Measurements from ENCODE around the gene SBK1. TPM values are rescaled to one million over a fixed set of nuclear protein-coding genes. Genes with fewer than 3 reads are reported as not detected.

The SBK1 gene
- total and polyA plus RNA-seq, 10 of the 15 experiments (the other 5 are each of a cell fraction or from before 2014, with no cell fraction given), result 0.04 to 0.26 (median 0.06) TPM; not detected in 4

GRCh38 chr16:28283173-28283572, 9.2 kb upstream of the SBK1 start:
- in situ Hi-C loops (cut with MboI), result no loop called here
- BruUV-seq (replicated peaks), result no TSS peak
- intact Hi-C loops (cut with micrococcal nuclease; ENCODE audit: unreplicated experiment), result no loop called here
- ChIA-PET RAD21 (ENCODE audit: unreplicated experiment) (no interaction called here), POLR2A (no interaction called here), SMC1A (ENCODE audit: uncharacterized antibody, unreplicated experiment) (no interaction called here), CTCF (interaction anchor here (3.3 kb wide), 1 partner anchor 34 kb away, joined by 17 read pairs; no protein-coding TSS in a partner anchor)
- no peak overlapping the region for H3K4me2 ChIP-seq (ENCODE audit: control insufficient read depth, insufficient read depth)
- H3K27me3 ChIP-seq (replicated peaks in 1 of 2; ENCODE audit: control insufficient read depth in 2 of 2, insufficient read depth in 2 of 2, low read length in 1 of 2), result no peaks in the 10 kb centered on the region
- no peak overlapping the region for H2AFZ ChIP-seq (ENCODE audit: control insufficient read depth, low read depth, low read length)
- FAIRE-seq, result no peak
- H3K27ac ChIP-seq (ENCODE audit: control insufficient read depth, insufficient read depth), result no peak overlapping the region
- H4K20me1 ChIP-seq (ENCODE audit: control insufficient read depth, insufficient read depth), result no peaks in the 10 kb centered on the region
- no peaks in the 10 kb centered on the region for H3K36me3 ChIP-seq (ENCODE audit: control insufficient read depth in 2 of 2, insufficient read depth in 2 of 2, low read length in 1 of 2)
- ATAC-seq, result no peak
- 74% methylated on average over 9 of the region's 9 CpGs for WGBS (ENCODE audit: insufficient coverage, insufficient replicate concordance, low lambda C conversion rate, missing lambda C conversion rate)
- DNase-seq (ENCODE audit: low read depth, low spot score), result no peak
- H3K79me2 ChIP-seq (ENCODE audit: control insufficient read depth, insufficient read depth, low read length), result no peaks in the 10 kb centered on the region
- no peak for TF ChIP-seq HDAC6 (IDR thresholded peaks at IDR 0.05; ENCODE audit: unreplicated experiment)
- no peak for TF ChIP-seq NFYA (IDR thresholded peaks at IDR 0.05; ENCODE audit: borderline replicate concordance, low read depth, low read length)
- TF ChIP-seq MYC (IDR thresholded peaks at IDR 0.05; ENCODE audit: insufficient read depth, insufficient read length, insufficient replicate concordance, low read length, severe bottlenecking), result no peak
- no peak overlapping the region for H3K4me3 ChIP-seq
- no peaks in the 10 kb centered on the region for H3K4me1 ChIP-seq (ENCODE audit: control insufficient read depth, insufficient read depth, low read length)
- H3K9ac ChIP-seq (ENCODE audit: control insufficient read depth, insufficient read depth, low read length), result no peak overlapping the region
- no peaks in the 10 kb centered on the region for H3K9me3 ChIP-seq (replicated peaks; ENCODE audit: control insufficient read depth, insufficient read depth, low read length)

- SMC1A ChIA-PET (ENCODE audit: uncharacterized antibody, unreplicated experiment), result no interaction called here
- Histone ChIP-seq H3K4me2 (ENCODE audit: control insufficient read depth, insufficient read depth) (no peak overlapping the region), H3K27me3 (replicated peaks in 1 of 2; ENCODE audit: control insufficient read depth in 2 of 2, insufficient read depth in 2 of 2, low read length in 1 of 2) (no peaks in the 10 kb centered on the region), H3K4me1 (ENCODE audit: control insufficient read depth, insufficient read depth, low read length) (no peaks in the 10 kb centered on the region), H3K4me3 (no peak overlapping the region), H3K27ac (ENCODE audit: control insufficient read depth, insufficient read depth) (no peak overlapping the region), H3K79me2 (ENCODE audit: control insufficient read depth, insufficient read depth, low read length) (no peaks in the 10 kb centered on the region), H3K9me3 (replicated peaks; ENCODE audit: control insufficient read depth, insufficient read depth, low read length) (no peaks in the 10 kb centered on the region), H2AFZ (ENCODE audit: control insufficient read depth, low read depth, low read length) (no peak overlapping the region), H3K9ac (ENCODE audit: control insufficient read depth, insufficient read depth, low read length) (no peak overlapping the region), H4K20me1 (ENCODE audit: control insufficient read depth, insufficient read depth) (no peaks in the 10 kb centered on the region), H3K36me3 (ENCODE audit: control insufficient read depth in 2 of 2, insufficient read depth in 2 of 2, low read length in 1 of 2) (no peaks in the 10 kb centered on the region)
- ATAC-seq (no peak), DNase-seq (ENCODE audit: low read depth, low spot score) (no peak), FAIRE-seq (no peak)
- no TSS peak for BruUV-seq (replicated peaks)
- in situ Hi-C loops (cut with MboI) (no loop called here), intact Hi-C loops (cut with micrococcal nuclease; ENCODE audit: unreplicated experiment) (no loop called here)
- POLR2A ChIA-PET, result no interaction called here
- WGBS (ENCODE audit: insufficient coverage, insufficient replicate concordance, low lambda C conversion rate, missing lambda C conversion rate), result 42% methylated on average over 15 of the region's 15 CpGs
- CTCF ChIA-PET, result interaction anchor here (1.0 kb wide), 1 partner anchor 35 kb away, joined by 3 read pairs; no protein-coding TSS in a partner anchor
- no peak for TF ChIP-seq GATAD2B (conservative IDR thresholded peaks at IDR 0.05; ENCODE audit: low read depth)
- TF ChIP-seq HDAC2 (IDR thresholded peaks at IDR 0.05), result no peak
- no peak for TF ChIP-seq SMC3 (IDR thresholded peaks at IDR 0.05; ENCODE audit: borderline replicate concordance, low read length)
- no peak for TF ChIP-seq TCF12 (IDR thresholded peaks at IDR 0.05; ENCODE audit: low read depth, low read length)
- no peak for TF ChIP-seq SP1 (IDR thresholded peaks at IDR 0.05; ENCODE audit: low read depth, low read length)
- TF ChIP-seq POLR2AphosphoS2 (IDR thresholded peaks at IDR 0.05; ENCODE audit: low read depth, low read length), result no peak
- TF ChIP-seq PML (IDR thresholded peaks at IDR 0.05; ENCODE audit: low read length), result no peak
- TF ChIP-seq ZNF207 (IDR thresholded peaks at IDR 0.05; ENCODE audit: borderline replicate concordance), result no peak
- TF ChIP-seq CHD2 (IDR thresholded peaks at IDR 0.05; ENCODE audit: borderline replicate concordance, low read depth, low read length), result no peak
- no peak for TF ChIP-seq BCLAF1 (IDR thresholded peaks at IDR 0.05)
- RAD21 ChIA-PET (ENCODE audit: unreplicated experiment), result interaction anchor here (0.5 kb wide), 1 partner anchor 229 kb away, joined by 3 read pairs; no protein-coding TSS in a partner anchor
These were observed 8.3 kb upstream of the SBK1 start for GRCh38 chr16:28283798-28284577.

Data from GM12878 (cell line).